ENCODE results near the gene ARHGAP42. TPM values are rescaled to one million over a fixed set of nuclear protein-coding genes. Genes with fewer than 3 reads are reported as not detected.

ARHGAP42 gene
- total and polyA plus RNA-seq, 10 of the 15 experiments (the other 5 are each of a cell fraction or from before 2014, with no cell fraction given): 1.8 to 6.3 (median 3.2) TPM

- ChIA-PET RAD21 (ENCODE audit: unreplicated experiment) (no interaction called here), CTCF (no interaction called here), POLR2A (no interaction called here), SMC1A (ENCODE audit: uncharacterized antibody, unreplicated experiment) (no interaction called here)
- FAIRE-seq: no peak
- Histone ChIP-seq H3K9me3 (replicated peaks; ENCODE audit: control insufficient read depth, insufficient read depth, low read length) (no peaks in the 10 kb centered on the region), H3K9ac (ENCODE audit: control insufficient read depth, insufficient read depth, low read length) (no peak overlapping the region), H3K36me3 (ENCODE audit: control insufficient read depth in 2 of 2, insufficient read depth in 2 of 2, low read length in 1 of 2) (no peaks in the 10 kb centered on the region), H3K4me3 (no peak overlapping the region), H3K27ac (ENCODE audit: control insufficient read depth, insufficient read depth) (no peak overlapping the region), H3K79me2 (ENCODE audit: control insufficient read depth, insufficient read depth, low read length) (no peaks in the 10 kb centered on the region), H3K4me1 (ENCODE audit: control insufficient read depth, insufficient read depth, low read length) (no peaks in the 10 kb centered on the region), H2AFZ (ENCODE audit: control insufficient read depth, low read depth, low read length) (no peak overlapping the region), H4K20me1 (ENCODE audit: control insufficient read depth, insufficient read depth) (no peaks in the 10 kb centered on the region), H3K27me3 (replicated peaks in 1 of 2; ENCODE audit: control insufficient read depth in 2 of 2, insufficient read depth in 2 of 2, low read length in 1 of 2) (no peaks in the 10 kb centered on the region), H3K4me2 (ENCODE audit: control insufficient read depth, insufficient read depth) (no peak overlapping the region)
- DNase-seq (ENCODE audit: low read depth, low spot score): no peak
- ATAC-seq: no peak
- in situ Hi-C loops (cut with MboI): no loop called here
- TF ChIP-seq JUND (IDR thresholded peaks at IDR 0.05; ENCODE audit: low read depth, low read length): no peak
- TF ChIP-seq YY1 (IDR thresholded peaks at IDR 0.05; ENCODE audit: low read depth, low read length): no peak
- no peak for TF ChIP-seq EZH2 (IDR thresholded peaks at IDR 0.05; ENCODE audit: borderline replicate concordance, control insufficient read depth, low read depth, low read length)
- TF ChIP-seq RFX5 (IDR thresholded peaks at IDR 0.05; ENCODE audit: low read depth, low read length): no peak
- TF ChIP-seq NFIC (IDR thresholded peaks at IDR 0.05; ENCODE audit: low read depth, low read length): no peak
- no peak for TF ChIP-seq CBFB (IDR thresholded peaks at IDR 0.05; ENCODE audit: low read depth)
- TF ChIP-seq SUZ12 (IDR thresholded peaks at IDR 0.05; ENCODE audit: unreplicated experiment): no peak
- no peak for TF ChIP-seq FOS (IDR thresholded peaks at IDR 0.05; ENCODE audit: borderline replicate concordance, extremely low read depth, insufficient read length)
- TF ChIP-seq MAX (IDR thresholded peaks at IDR 0.05; ENCODE audit: low read depth, low read length): no peak
- no peak for TF ChIP-seq SMARCA5 (IDR thresholded peaks at IDR 0.05)
- no peak for TF ChIP-seq ATF7 (IDR thresholded peaks at IDR 0.05; ENCODE audit: low read depth)
- BruUV-seq (replicated peaks): no TSS peak
- 89% methylated on average over 8 of the region's 8 CpGs for WGBS (ENCODE audit: insufficient coverage, insufficient replicate concordance, low lambda C conversion rate, missing lambda C conversion rate)
- intact Hi-C loops (cut with micrococcal nuclease; ENCODE audit: unreplicated experiment): no loop called here
These were observed 188.4 kb downstream of the ARHGAP42 start for GRCh38 chr11:100875521-100875869.

All from GM12878 (cell line).